OCI-LY3 (cell line): Measurements from ENCODE around the gene EFNA1.
"Not testable (repeated sequence)": the region's sequence is repeated elsewhere in the genome, so short reads cannot be mapped to it uniquely, and the experiment has no call there.

Source experiments
- H2AFZ ChIP-seq: fragments of 200-600, 300-600 bp; shearing (Covaris generic); 2 replicates; pipeline ENCODE4 v1.6.0; 2014; ENCODE audit warnings: antibody characterized with exemption, low read depth, low read length
- H3K27ac ChIP-seq: fragments of 200-600, 300-600 bp; sonication (generic); 2 replicates; pipeline ENCODE4 v1.5.1; 2014; ENCODE audit warnings: mild to moderate bottlenecking, low read length, moderate library complexity, mixed read lengths
- H3K27me3 ChIP-seq: fragments of 200-600, 300-600 bp; sonication (generic); 2 replicates; pipeline ENCODE4 v1.6.1; 2014; ENCODE audit warnings: low read depth, low read length, mixed read lengths
- H3K36me3 ChIP-seq: fragments of 200-600, 300-600 bp; sonication (generic); replicated peaks from 2 replicates; pipeline ENCODE3; 2014; ENCODE audit warnings: low read depth, low read length, mixed read lengths
- H3K4me1 ChIP-seq: fragments of 300-600, 200-600 bp; sonication (generic); 2 replicates; pipeline ENCODE4 v1.6.1; 2014; ENCODE audit warnings: low read length, mixed read lengths
- H3K4me2 ChIP-seq: fragments of 200-600, 300-600 bp; sonication (generic); 2 replicates; pipeline ENCODE4 v1.6.1; 2014; ENCODE audit warnings: low read length, mixed read lengths
- H3K4me3 ChIP-seq: fragments of 300-600, 200-600 bp; sonication (generic); 2 replicates; pipeline ENCODE4 v1.5.1; 2014; ENCODE audit warnings: antibody characterized with exemption, mild to moderate bottlenecking, low read length, moderate library complexity
- H3K79me2 ChIP-seq: fragments of 300-600, 200-600 bp; shearing (Covaris generic); 2 replicates; pipeline ENCODE4 v1.6.1; 2014; ENCODE audit warnings: mild to moderate bottlenecking, low read length, mixed read lengths
- H3K9ac ChIP-seq: fragments of 300-600, 200-600 bp; shearing (Covaris generic); 2 replicates; pipeline ENCODE4 v1.6.0; 2014; ENCODE audit warnings: mild to moderate bottlenecking, low read length, moderate library complexity
- H3K9me3 ChIP-seq: fragments of 200-600, 300-600 bp; shearing (Covaris generic); 2 replicates; pipeline ENCODE4 v1.6.1; 2014; ENCODE audit warnings: low read length, mixed read lengths; ENCODE audit not compliant: insufficient read depth
- H4K20me1 ChIP-seq: fragments of 200-600, 300-600 bp; sonication (generic); 2 replicates; pipeline ENCODE4 v1.6.1; 2016; ENCODE audit warnings: low read length, mixed read lengths; ENCODE audit not compliant: insufficient read depth
- CTCF ChIP-seq: fragments of 200-600, 300-600 bp; sonication (generic); IDR thresholded peaks from 2 replicates; pipeline ENCODE4 v1.5.1; 2014; ENCODE audit warnings: antibody characterized with exemption, low read length, low read depth
- EZH2phosphoT487 ChIP-seq: fragments of 200-600 bp; shearing (Covaris generic); IDR thresholded peaks from 2 replicates; pipeline ENCODE4 v1.6.1; 2018; ENCODE audit warnings: antibody characterized with exemption, mixed run types, low read depth

Gene EFNA1

GRCh38 chr1:155141749-155142148 lies 14.1 kb downstream of the EFNA1 start:
- H2AFZ ChIP-seq = peak overlapping the region; percentile 12; the same call in 1 of the 2 replicates
- H3K9ac ChIP-seq = no peak overlapping the region
- H3K4me1 ChIP-seq = peaks cover 11% of the 10 kb centered on the region
- no peak overlapping the region for H3K4me2 ChIP-seq
- peaks cover 31% of the 10 kb centered on the region for H3K79me2 ChIP-seq
- TF ChIP-seq EZH2phosphoT487 (no peak), CTCF (no peak)
- H3K4me3 ChIP-seq = no peak overlapping the region
- no peaks in the 10 kb centered on the region for H4K20me1 ChIP-seq
- no peak overlapping the region for H3K27ac ChIP-seq
- no peaks in the 10 kb centered on the region for H3K27me3 ChIP-seq
- no peaks in the 10 kb centered on the region for H3K9me3 ChIP-seq
- peaks cover 14% of the 10 kb centered on the region for H3K36me3 ChIP-seq

DNA sequence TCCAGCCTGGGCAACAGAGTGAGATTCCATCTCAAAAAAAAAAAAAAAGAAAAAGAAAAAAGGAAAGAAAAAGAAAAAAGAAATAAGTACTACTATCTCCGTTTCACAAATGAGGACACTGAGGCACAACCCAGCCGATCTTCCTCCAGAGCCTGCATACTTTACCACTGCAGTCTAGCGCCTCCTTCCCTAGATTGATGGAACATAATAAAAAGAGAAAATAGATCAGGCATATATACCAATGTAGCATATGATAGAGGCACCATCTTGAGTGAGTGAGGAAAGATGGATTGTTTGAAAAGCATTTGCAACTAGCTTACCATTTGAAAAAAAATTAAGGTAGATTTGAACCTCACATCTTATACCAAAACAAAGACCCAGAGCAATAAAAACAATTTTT lies 17.8 kb downstream of the EFNA1 start:
- Histone ChIP-seq H3K9ac (no peak overlapping the region), H3K4me3 (no peak overlapping the region), H3K4me1 (peaks cover 14% of the 10 kb centered on the region), H4K20me1 (no peaks in the 10 kb centered on the region), H2AFZ (no peak overlapping the region), H3K4me2 (no peak overlapping the region), H3K36me3 (no peaks in the 10 kb centered on the region), H3K27me3 (no peaks in the 10 kb centered on the region), H3K9me3 (no peaks in the 10 kb centered on the region), H3K79me2 (no peaks in the 10 kb centered on the region; the same call in 1 of the 2 replicates), H3K27ac (no peak overlapping the region)
- TF ChIP-seq CTCF (no peak), EZH2phosphoT487 (no peak)

- not testable (repeated sequence) for H3K4me2 ChIP-seq, H3K36me3 ChIP-seq, H3K4me1 ChIP-seq, H3K79me2 ChIP-seq, H3K27ac ChIP-seq, H3K9me3 ChIP-seq, H3K27me3 ChIP-seq, H2AFZ ChIP-seq, H4K20me1 ChIP-seq, H3K4me3 ChIP-seq, H3K9ac ChIP-seq
Observed at GRCh38 chr1:155155996-155156643, 28.4 kb downstream of the EFNA1 start.

DNA sequence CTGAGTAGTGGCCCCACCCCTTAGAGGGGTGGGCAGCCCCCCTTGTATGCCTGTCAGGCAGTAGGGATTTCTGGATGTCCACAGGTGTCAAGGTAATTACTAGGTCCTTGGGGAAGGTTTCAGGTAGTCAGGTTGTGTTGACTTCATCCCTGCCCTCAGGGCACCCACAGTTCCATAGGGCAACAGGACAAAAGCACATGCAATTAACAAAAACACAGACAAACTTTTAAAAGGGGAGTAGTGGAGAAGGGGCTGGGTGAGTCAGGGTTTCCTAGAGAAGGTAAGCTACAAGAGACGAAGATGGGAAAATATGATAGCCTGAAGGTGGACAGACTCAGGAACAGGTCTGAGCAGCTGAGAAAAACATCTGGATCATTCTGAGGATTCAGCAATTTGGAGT lies 31.3 kb downstream of the EFNA1 start:
- H4K20me1 ChIP-seq = no peaks in the 10 kb centered on the region
- no peaks in the 10 kb centered on the region for H3K9me3 ChIP-seq
- H3K4me3 ChIP-seq = no peak overlapping the region
- no peaks in the 10 kb centered on the region for H3K4me1 ChIP-seq
- TF ChIP-seq CTCF = no peak
- TF ChIP-seq EZH2phosphoT487 = no peak
- H3K27me3 ChIP-seq = no peaks in the 10 kb centered on the region; the same call in 1 of the 2 replicates
- H3K4me2 ChIP-seq = no peak overlapping the region
- H3K79me2 ChIP-seq = no peaks in the 10 kb centered on the region
- H2AFZ ChIP-seq = no peak overlapping the region
- no peak overlapping the region for H3K27ac ChIP-seq
- H3K9ac ChIP-seq = no peak overlapping the region
- H3K36me3 ChIP-seq = no peaks in the 10 kb centered on the region
